NT2/D1 (cell line): ENCODE measurements around the gene NFATC3.
"Not testable (repeated sequence)": the region's sequence is repeated elsewhere in the genome, so short reads cannot be mapped to it uniquely, and the experiment has no call there.

Experiments used
- DNase-seq: peaks from one replicate; pipeline ENCODE4 v3.0.0-alpha.2; 2011; ENCODE audit warnings: low read depth, low spot score
- H3K27me3 ChIP-seq: 2 replicates; pipeline ENCODE4 v1.6.0; 2011; ENCODE audit warnings: mild to moderate bottlenecking; ENCODE audit not compliant: insufficient read length, insufficient read depth
- H3K36me3 ChIP-seq: 2 replicates; pipeline ENCODE4 v1.6.1; 2011; ENCODE audit warnings: mild to moderate bottlenecking, low read length, mixed read lengths; ENCODE audit not compliant: insufficient read depth, insufficient read length
- H3K4me1 ChIP-seq: 2 replicates; pipeline ENCODE4 v1.5.1; 2011; ENCODE audit not compliant: insufficient read depth, insufficient read length
- H3K4me3 ChIP-seq: 2 replicates; pipeline ENCODE4 v1.5.1; 2011; ENCODE audit warnings: low read depth; ENCODE audit not compliant: insufficient read length
- H3K9ac ChIP-seq: 2 replicates; pipeline ENCODE4 v1.6.0; 2011; ENCODE audit warnings: low read depth; ENCODE audit not compliant: insufficient read length
- H3K9me3 ChIP-seq: 2 replicates; pipeline ENCODE4 v1.5.1; 2011; ENCODE audit warnings: mild to moderate bottlenecking, low read length; ENCODE audit not compliant: insufficient read depth
- SUZ12 ChIP-seq: IDR thresholded peaks from 2 replicates; pipeline ENCODE4 v1.6.1; 2011; ENCODE audit not compliant: insufficient read length, insufficient read depth; ENCODE audit errors: extremely low read depth
- YY1 ChIP-seq: IDR thresholded peaks from 2 replicates; pipeline ENCODE4 v1.6.1; 2011; ENCODE audit not compliant: insufficient read length, insufficient read depth
- ZNF274 ChIP-seq: IDR thresholded peaks from 2 replicates; pipeline ENCODE4 v1.6.1; 2011; ENCODE audit warnings: mild to moderate bottlenecking, low read depth, low read length

The NFATC3 gene

DNA sequence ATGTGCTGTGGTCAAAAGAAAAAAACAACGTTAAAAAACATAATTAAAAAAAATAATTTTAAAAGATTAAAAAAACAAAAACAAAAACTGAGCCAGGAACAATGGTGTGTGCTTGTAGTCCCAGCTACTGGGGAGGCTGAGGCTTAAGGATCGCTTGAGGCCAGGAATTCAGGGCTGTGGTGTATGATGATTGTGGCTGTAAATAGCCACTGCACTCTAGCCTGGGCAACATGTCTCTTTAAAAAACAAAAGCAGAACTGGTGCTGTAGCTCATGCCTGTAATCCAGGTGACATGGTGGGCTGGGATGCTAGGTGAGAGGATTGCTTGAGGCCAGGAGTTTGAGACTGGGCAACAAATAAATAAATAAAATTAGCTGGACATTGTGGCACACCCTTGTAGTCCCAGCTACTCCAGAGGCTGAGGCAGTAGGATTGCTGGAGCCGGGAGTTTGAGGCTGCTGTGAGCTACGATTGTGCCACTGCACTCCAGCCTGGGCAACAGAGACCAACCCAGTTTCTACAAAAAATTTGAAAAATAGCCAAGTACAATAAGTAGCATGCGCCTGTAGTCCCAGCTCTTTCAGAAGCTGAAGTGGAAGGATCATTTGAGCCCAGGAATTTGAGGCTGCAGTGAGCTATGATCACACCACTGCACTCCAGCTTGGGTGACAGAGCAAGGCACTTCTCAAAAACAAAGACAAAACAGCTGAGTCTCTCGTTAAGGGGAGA, 43.6 kb downstream of the NFATC3 start:
- H3K9ac ChIP-seq: no peak overlapping the region
- TF ChIP-seq YY1: no peak
- TF ChIP-seq SUZ12: no peak
- no peak for TF ChIP-seq ZNF274
- no peak for DNase-seq
- H3K4me3 ChIP-seq: no peak overlapping the region
- H3K9me3 ChIP-seq: no peaks in the 10 kb centered on the region
- peaks cover 7% of the 10 kb centered on the region for H3K36me3 ChIP-seq
- no peaks in the 10 kb centered on the region for H3K27me3 ChIP-seq
- H3K4me1 ChIP-seq: no peaks in the 10 kb centered on the region

DNA sequence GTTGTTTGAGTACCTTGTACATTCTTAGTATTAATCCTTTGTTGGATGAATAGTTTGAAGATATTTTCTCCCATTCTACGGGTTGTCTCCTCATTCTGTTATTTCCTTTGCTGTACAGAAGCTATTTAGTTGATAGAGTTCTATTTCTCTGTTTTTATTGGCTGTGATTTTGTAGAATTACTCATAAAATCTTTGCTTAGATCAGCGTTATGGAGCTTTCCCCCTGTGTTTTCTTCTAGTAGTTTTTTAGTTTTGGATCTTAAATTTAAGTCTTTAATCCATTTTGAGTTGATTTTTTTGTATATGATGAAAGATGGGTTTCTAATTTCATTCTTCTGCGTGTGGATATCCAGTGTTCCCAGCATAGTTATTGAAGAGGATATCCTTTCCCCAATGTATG, 45.4 kb downstream of the NFATC3 start:
- Histone ChIP-seq H3K9me3 (no peaks in the 10 kb centered on the region), H3K4me1 (no peaks in the 10 kb centered on the region), H3K9ac (no peak overlapping the region), H3K4me3 (no peak overlapping the region), H3K36me3 (peaks cover 7% of the 10 kb centered on the region), H3K27me3 (no peaks in the 10 kb centered on the region)
- TF ChIP-seq ZNF274 (no peak), SUZ12 (no peak), YY1 (no peak)
- DNase-seq: no peak

DNA sequence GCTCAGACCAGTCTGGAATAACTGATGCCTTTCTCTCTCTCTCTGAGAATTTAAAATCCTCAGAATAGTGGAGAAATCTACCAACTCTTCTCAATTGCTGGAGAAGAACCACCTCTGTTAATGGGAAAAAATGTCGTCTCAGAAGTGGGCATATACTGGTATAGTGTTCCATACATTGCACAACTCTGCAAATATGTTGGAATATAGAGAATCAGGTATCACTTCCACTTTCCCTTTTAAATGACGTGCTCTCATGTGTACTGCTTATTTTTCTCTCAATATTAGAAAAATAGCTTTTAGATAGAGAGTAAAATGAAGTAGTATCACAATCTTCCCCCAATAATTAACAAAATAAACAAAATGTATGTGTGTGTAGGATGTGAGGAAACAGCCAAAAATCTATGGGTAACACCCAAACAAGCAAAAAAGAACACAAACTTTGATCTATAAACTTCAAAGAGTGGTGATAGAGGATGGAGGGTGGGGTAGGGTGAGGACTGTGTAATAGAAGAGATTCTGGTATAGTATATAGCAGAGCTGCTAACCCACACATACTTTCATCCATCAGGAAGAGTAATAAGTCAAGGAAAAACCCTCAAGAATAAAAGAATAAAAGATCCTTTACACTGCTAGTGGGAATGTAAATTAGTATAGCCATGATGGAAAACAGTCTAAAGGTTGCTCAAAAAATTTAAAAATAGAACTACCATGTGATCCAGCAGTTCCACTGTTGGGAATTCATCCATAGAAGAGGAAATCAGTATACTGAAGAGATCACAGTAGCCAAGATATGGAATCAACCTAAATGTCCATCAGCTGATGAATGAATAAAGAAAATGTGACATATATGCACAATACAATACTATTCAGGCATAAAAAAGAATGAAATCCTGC, 46.9 kb downstream of the NFATC3 start:
- TF ChIP-seq SUZ12: no peak
- no peak for TF ChIP-seq ZNF274
- TF ChIP-seq YY1: no peak
- no peaks in the 10 kb centered on the region for H3K9me3 ChIP-seq
- H3K4me1 ChIP-seq: no peaks in the 10 kb centered on the region
- no peaks in the 10 kb centered on the region for H3K36me3 ChIP-seq
- no peak overlapping the region for H3K4me3 ChIP-seq
- no peaks in the 10 kb centered on the region for H3K27me3 ChIP-seq
- DNase-seq: no peak
- H3K9ac ChIP-seq: no peak overlapping the region

DNA sequence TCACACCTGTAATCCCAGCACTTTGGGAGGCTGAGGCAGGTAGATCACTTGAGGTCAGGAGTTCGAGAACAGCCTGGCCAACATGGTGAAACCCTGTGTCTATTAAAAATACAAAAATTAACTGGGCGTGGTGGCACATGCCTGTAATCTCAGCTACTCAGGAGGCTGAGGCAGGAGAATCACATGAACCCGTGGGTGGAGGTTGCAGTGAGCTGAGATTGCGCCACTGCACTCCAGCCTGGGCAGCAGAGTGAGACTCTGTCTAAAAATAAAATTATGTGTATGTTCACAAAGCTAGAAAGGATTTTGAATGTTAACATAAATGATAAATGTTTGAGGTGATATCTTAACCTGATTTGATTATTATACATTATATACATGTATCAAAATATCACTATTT, 47.8 kb downstream of the NFATC3 start:
- H3K27me3 ChIP-seq, H3K9ac ChIP-seq, H3K4me3 ChIP-seq, H3K4me1 ChIP-seq, H3K9me3 ChIP-seq, DNase-seq, H3K36me3 ChIP-seq: not testable (repeated sequence)

DNA sequence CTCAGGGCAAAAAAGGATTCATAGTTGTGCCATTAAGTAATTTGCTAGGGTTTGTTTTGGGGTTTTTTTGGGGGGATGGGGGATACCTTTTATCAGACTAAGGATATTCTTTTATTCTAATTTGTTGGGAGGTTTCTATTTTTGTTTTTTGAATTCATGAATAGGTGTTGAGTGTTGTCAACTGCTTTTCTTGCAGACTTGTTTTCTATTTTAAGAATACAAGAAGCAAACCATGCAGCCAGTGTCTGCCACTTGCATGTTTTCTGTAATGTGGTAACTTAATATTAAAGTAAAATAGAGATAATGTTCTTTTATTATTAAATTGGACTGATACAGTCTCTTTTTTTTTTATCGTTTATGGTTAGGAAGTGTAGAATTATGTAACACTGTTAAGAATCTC, 49.5 kb downstream of the NFATC3 start:
- no peak for DNase-seq
- Histone ChIP-seq H3K4me1 (no peaks in the 10 kb centered on the region), H3K9me3 (no peaks in the 10 kb centered on the region), H3K36me3 (peaks cover 9% of the 10 kb centered on the region), H3K4me3 (no peak overlapping the region), H3K9ac (no peak overlapping the region), H3K27me3 (no peaks in the 10 kb centered on the region)
- no peak for TF ChIP-seq YY1
- no peak for TF ChIP-seq ZNF274
- TF ChIP-seq SUZ12: no peak

DNA sequence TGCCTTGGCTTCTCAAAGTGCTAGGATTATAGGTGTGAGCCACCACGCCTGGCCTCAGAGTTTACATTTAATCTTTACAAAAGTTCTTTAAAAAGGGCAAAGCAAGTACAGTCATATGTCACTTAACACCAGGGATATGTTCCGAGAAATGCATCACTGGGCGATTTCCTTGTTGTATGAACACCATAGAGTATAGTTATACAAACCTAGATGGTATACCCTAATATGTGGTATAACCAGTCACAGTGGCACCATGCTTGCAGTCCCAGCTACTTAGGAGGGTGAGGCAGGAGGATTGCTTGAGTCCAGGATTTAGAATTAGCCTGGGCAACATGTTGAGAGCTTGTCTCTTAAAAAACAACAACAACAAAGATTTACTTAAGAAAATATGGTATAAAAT, 51.3 kb downstream of the NFATC3 start:
- H3K36me3 ChIP-seq: peaks cover 9% of the 10 kb centered on the region
- TF ChIP-seq YY1 (no peak), ZNF274 (no peak), SUZ12 (no peak)

DNA sequence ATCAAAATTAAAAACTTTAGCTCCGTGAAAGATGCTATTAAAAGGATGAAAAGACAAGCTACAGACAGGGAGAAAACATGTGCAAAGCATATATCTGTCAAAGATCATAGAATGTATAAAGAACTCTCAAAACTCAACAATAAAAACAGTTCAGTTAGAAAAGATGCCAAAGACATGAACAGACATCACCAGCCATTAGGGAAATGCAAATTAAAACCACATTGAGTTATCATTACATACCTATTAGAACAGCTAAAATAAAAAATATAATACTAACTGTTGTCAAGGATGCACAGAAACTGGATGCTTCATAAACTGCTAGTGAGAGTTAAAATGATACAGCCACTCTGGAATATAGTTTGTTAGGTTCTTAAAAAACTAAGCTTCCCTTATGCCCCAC, 58.8 kb downstream of the NFATC3 start:
- H3K4me3 ChIP-seq: no peak overlapping the region
- H3K9ac ChIP-seq: no peak overlapping the region
- TF ChIP-seq YY1 (no peak), SUZ12 (no peak), ZNF274 (no peak)
- no peaks in the 10 kb centered on the region for H3K9me3 ChIP-seq
- H3K27me3 ChIP-seq: no peaks in the 10 kb centered on the region
- no peak for DNase-seq
- peaks cover 10% of the 10 kb centered on the region for H3K36me3 ChIP-seq
- H3K4me1 ChIP-seq: no peaks in the 10 kb centered on the region

More for the DNA sequence above, 51.3 kb downstream of the NFATC3 start:
- Histone ChIP-seq H3K9me3 (no peaks in the 10 kb centered on the region), H3K4me3 (no peak overlapping the region), H3K9ac (no peak overlapping the region), H3K4me1 (no peaks in the 10 kb centered on the region), H3K27me3 (no peaks in the 10 kb centered on the region)
- DNase-seq: no peak
